HepG2 (cell line): ENCODE data around the gene TANGO6. TPM values are rescaled to one million over a fixed set of nuclear protein-coding genes. Genes with fewer than 3 reads are reported as not detected.

Experiments used
- ATAD3A ChIP-seq: sonication (generic); formaldehyde crosslinking; IDR thresholded peaks from 2 replicates; pipeline ENCODE4 v1.4.0; 2020; ENCODE audit warnings: missing genetic modification reagents
- DPF2 ChIP-seq: sonication (generic); formaldehyde crosslinking; IDR thresholded peaks from 2 replicates; pipeline ENCODE4 v1.4.0; 2020; ENCODE audit warnings: mild to moderate bottlenecking, low read depth, missing genetic modification reagents, borderline replicate concordance
- ELF1 ChIP-seq: sonication (generic); formaldehyde crosslinking; IDR thresholded peaks from 2 replicates; pipeline ENCODE4 v1.4.0; 2020; ENCODE audit warnings: missing genetic modification reagents
- ETV5 ChIP-seq: IDR thresholded peaks from 2 replicates; pipeline ENCODE4 v1.6.1; 2018; ENCODE audit warnings: missing biosample characterization, missing genetic modification reagents, inconsistent platforms, borderline replicate concordance
- FOXM1 ChIP-seq: sonication (generic); formaldehyde crosslinking; IDR thresholded peaks from 2 replicates; pipeline ENCODE4 v1.5.0; 2020; ENCODE audit warnings: missing genetic modification reagents
- GFI1 ChIP-seq: sonication (generic); formaldehyde crosslinking; IDR thresholded peaks from 2 replicates; pipeline ENCODE4 v1.5.0; 2020; ENCODE audit warnings: missing genetic modification reagents, mild to moderate bottlenecking, borderline replicate concordance
- HCFC1 ChIP-seq: fragments of 150-350 bp; IDR thresholded peaks from 2 replicates; pipeline ENCODE4 v1.6.1; 2014; ENCODE audit warnings: low read depth, low read length
- JDP2 ChIP-seq: sonication (generic); formaldehyde crosslinking; IDR thresholded peaks from 2 replicates; pipeline ENCODE4 v1.8.1; 2022; ENCODE audit warnings: missing genetic modification reagents, borderline replicate concordance
- JUNB ChIP-seq: sonication (generic); formaldehyde crosslinking; IDR thresholded peaks from 2 replicates; pipeline ENCODE4 v1.8.0; 2022; ENCODE audit warnings: missing genetic modification reagents, mild to moderate bottlenecking, borderline replicate concordance
- MED8 ChIP-seq: sonication (generic); formaldehyde crosslinking; IDR thresholded peaks from 2 replicates; pipeline ENCODE4 v1.8.1; 2023; ENCODE audit warnings: mild to moderate bottlenecking, missing genetic modification reagents; ENCODE audit not compliant: insufficient replicate concordance
- NFIB ChIP-seq: sonication (generic); formaldehyde crosslinking; IDR thresholded peaks from 2 replicates; pipeline ENCODE4 v1.9.0; 2021; ENCODE audit warnings: missing genetic modification reagents, mild to moderate bottlenecking, borderline replicate concordance
- PPARG ChIP-seq: conservative IDR thresholded peaks from 2 replicates; pipeline ENCODE4 v1.6.1; 2016; ENCODE audit warnings: missing biosample characterization, missing genetic modification reagents
- RARG ChIP-seq: sonication (generic); formaldehyde crosslinking; IDR thresholded peaks from 2 replicates; pipeline ENCODE4 v1.4.0; 2020; ENCODE audit warnings: low read depth, mild to moderate bottlenecking, missing genetic modification reagents
- RBAK ChIP-seq: sonication (generic); formaldehyde crosslinking; IDR thresholded peaks from 2 replicates; pipeline ENCODE4 v1.5.1; 2020; ENCODE audit warnings: mild to moderate bottlenecking, missing genetic modification reagents
- RXRB ChIP-seq: IDR thresholded peaks from 2 replicates; pipeline ENCODE4 v1.6.1; 2016; ENCODE audit warnings: borderline replicate concordance, missing genetic modification reagents, missing compliant biosample characterization
- SNRNP70 ChIP-seq: fragments of 200-400 bp; formaldehyde crosslinking; IDR thresholded peaks from 2 replicates; pipeline ENCODE4 v1.6.1; 2017; ENCODE audit warnings: mild to moderate bottlenecking, low read depth, low read length, moderate library complexity
- SRY ChIP-seq: sonication (generic); formaldehyde crosslinking; IDR thresholded peaks from 2 replicates; pipeline ENCODE4 v1.8.0; 2022; ENCODE audit warnings: mild to moderate bottlenecking, missing genetic modification reagents
- TAF1 ChIP-seq: sonication (generic); formaldehyde crosslinking; IDR thresholded peaks from 2 replicates; pipeline ENCODE4 v1.4.0; 2020; ENCODE audit warnings: missing genetic modification reagents
- ZBTB21 ChIP-seq: sonication (generic); formaldehyde crosslinking; IDR thresholded peaks from 2 replicates; pipeline ENCODE4 v1.4.0; 2020; ENCODE audit warnings: missing genetic modification reagents
- ZNF354B ChIP-seq: sonication (generic); formaldehyde crosslinking; IDR thresholded peaks from 2 replicates; pipeline ENCODE4 v1.8.0; 2022; ENCODE audit warnings: mild to moderate bottlenecking, missing genetic modification reagents
- ZNF749 ChIP-seq: sonication (generic); formaldehyde crosslinking; IDR thresholded peaks from 2 replicates; pipeline ENCODE4 v1.8.0; 2022; ENCODE audit warnings: mild to moderate bottlenecking, missing genetic modification reagents, moderate library complexity, borderline replicate concordance
- ZNF792 ChIP-seq: IDR thresholded peaks from 2 replicates; pipeline ENCODE4 v1.6.1; 2016
- ZNF816 ChIP-seq: sonication (generic); formaldehyde crosslinking; IDR thresholded peaks from 2 replicates; pipeline ENCODE4 v1.8.0; 2022; ENCODE audit warnings: missing genetic modification reagents, mild to moderate bottlenecking, borderline replicate concordance
- ZSCAN12 ChIP-seq: sonication (generic); formaldehyde crosslinking; IDR thresholded peaks from 2 replicates; pipeline ENCODE4 v1.9.0; 2021; ENCODE audit warnings: mild to moderate bottlenecking, missing genetic modification reagents
- polyA plus RNA-seq, 8 experiments: library from polyadenylated mRNA; depleted of rRNA in 3 of 8; stranded (reverse) in 7 of 8; unstranded in 1 of 8; fragments of >200 nt; fragmentation: Illumina TruSeq in 4 of 8; extraction: Trizol in 4 of 8; gene quantifications; 2 replicates each; pipeline versions ENCODE4 v1.2.1 to v1.2.3, GENCODE V29; 2011 to 2016; ENCODE audit warnings: low read depth in 4 of 8, missing spikeins in 1 of 8, mixed read lengths in 1 of 8; ENCODE audit not compliant: insufficient read depth in 1 of 8
- total RNA-seq, 5 experiments: library from RNA; depleted of rRNA; stranded (reverse); fragments of >200 nt; fragmentation: Illumina TruSeq; extraction: Trizol; gene quantifications; 2 replicates each; pipeline ENCODE4 v1.2.3, GENCODE V29; 2016; ENCODE audit warnings: low read depth in 1 of 5
- TF ChIP-seq, protein P1 (sequence below): sonication (generic); formaldehyde crosslinking; IDR thresholded peaks from 2 replicates; pipeline ENCODE4 v1.5.0; 2020; ENCODE audit warnings: mild to moderate bottlenecking, missing genetic modification reagents, moderate library complexity
- TF ChIP-seq, protein P2 (sequence below): sonication (generic); formaldehyde crosslinking; IDR thresholded peaks from 2 replicates; pipeline ENCODE4 v1.5.0; 2020; ENCODE audit warnings: mild to moderate bottlenecking, missing genetic modification reagents
- TF ChIP-seq, protein P3 (sequence below): sonication (generic); formaldehyde crosslinking; IDR thresholded peaks from 2 replicates; pipeline ENCODE4 v1.8.1; 2023; ENCODE audit warnings: mild to moderate bottlenecking, moderate library complexity, missing genetic modification reagents
- TF ChIP-seq, protein P4 (sequence below): sonication (generic); formaldehyde crosslinking; IDR thresholded peaks from 2 replicates; pipeline ENCODE4 v1.4.0; 2020; ENCODE audit warnings: missing genetic modification reagents

Gene TANGO6
- total and polyA plus RNA-seq, 2 of the 13 experiments (the other 11 are each of a cell fraction or from before 2014, with no cell fraction given) = 7.2 to 13.3 TPM

DNA sequence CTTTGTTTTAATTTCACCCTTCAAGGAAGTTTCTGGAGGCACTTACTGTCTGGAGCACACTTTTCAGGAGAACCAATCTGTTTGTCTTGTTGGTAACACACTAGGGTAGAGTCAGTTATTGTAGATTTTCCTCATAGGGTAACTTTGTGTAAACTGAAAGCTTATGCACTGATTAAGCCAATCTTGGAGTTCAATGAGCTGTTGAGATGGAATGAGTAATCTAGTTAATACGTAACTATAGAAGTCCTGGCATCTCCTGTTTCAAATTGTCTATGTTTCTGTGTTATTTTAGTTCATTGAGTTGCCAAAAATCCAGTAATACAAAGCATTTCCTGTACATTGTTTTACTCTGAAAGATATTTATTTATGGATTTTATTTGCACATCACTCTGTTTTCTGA, 150.6 kb downstream of the TANGO6 start (continued):
- TF ChIP-seq JUNB (CRISPR knock-in tag) = no peak
- no peak for TF ChIP-seq ELF1 (CRISPR knock-in tag)
- TF ChIP-seq MED8 (CRISPR knock-in tag) = no peak
- peak; percentile 55; the same call in 1 of the 2 replicates for TF ChIP-seq PPARG (CRISPR knock-in tag)
- TF ChIP-seq TAF1 (CRISPR knock-in tag) = no peak
- no peak for TF ChIP-seq HCFC1
- 0 out of 2 replicates have a peak, but pooled peaks have one; percentile 31 for TF ChIP-seq RXRB
- peak; percentile 55; the same call in 1 of the 2 replicates for TF ChIP-seq GFI1 (CRISPR knock-in tag)
- no peak for TF ChIP-seq ZSCAN12 (CRISPR knock-in tag)
- no peak for TF ChIP-seq RARG (CRISPR knock-in tag)
- TF ChIP-seq DPF2 (CRISPR knock-in tag) = no peak
- TF ChIP-seq, protein P1, sequence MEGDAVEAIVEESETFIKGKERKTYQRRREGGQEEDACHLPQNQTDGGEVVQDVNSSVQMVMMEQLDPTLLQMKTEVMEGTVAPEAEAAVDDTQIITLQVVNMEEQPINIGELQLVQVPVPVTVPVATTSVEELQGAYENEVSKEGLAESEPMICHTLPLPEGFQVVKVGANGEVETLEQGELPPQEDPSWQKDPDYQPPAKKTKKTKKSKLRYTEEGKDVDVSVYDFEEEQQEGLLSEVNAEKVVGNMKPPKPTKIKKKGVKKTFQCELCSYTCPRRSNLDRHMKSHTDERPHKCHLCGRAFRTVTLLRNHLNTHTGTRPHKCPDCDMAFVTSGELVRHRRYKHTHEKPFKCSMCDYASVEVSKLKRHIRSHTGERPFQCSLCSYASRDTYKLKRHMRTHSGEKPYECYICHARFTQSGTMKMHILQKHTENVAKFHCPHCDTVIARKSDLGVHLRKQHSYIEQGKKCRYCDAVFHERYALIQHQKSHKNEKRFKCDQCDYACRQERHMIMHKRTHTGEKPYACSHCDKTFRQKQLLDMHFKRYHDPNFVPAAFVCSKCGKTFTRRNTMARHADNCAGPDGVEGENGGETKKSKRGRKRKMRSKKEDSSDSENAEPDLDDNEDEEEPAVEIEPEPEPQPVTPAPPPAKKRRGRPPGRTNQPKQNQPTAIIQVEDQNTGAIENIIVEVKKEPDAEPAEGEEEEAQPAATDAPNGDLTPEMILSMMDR (CRISPR knock-in tag) = no peak
- TF ChIP-seq, protein P2, sequence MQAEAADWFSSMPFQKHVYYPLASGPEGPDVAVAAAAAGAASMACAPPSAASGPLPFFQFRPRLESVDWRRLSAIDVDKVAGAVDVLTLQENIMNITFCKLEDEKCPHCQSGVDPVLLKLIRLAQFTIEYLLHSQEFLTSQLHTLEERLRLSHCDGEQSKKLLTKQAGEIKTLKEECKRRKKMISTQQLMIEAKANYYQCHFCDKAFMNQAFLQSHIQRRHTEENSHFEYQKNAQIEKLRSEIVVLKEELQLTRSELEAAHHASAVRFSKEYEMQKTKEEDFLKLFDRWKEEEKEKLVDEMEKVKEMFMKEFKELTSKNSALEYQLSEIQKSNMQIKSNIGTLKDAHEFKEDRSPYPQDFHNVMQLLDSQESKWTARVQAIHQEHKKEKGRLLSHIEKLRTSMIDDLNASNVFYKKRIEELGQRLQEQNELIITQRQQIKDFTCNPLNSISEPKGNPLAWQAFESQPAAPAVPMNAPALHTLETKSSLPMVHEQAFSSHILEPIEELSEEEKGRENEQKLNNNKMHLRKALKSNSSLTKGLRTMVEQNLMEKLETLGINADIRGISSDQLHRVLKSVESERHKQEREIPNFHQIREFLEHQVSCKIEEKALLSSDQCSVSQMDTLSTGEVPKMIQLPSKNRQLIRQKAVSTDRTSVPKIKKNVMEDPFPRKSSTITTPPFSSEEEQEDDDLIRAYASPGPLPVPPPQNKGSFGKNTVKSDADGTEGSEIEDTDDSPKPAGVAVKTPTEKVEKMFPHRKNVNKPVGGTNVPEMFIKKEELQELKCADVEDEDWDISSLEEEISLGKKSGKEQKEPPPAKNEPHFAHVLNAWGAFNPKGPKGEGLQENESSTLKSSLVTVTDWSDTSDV = no peak
- no peak for TF ChIP-seq NFIB (CRISPR knock-in tag)
- TF ChIP-seq ATAD3A (CRISPR knock-in tag) = no peak
- TF ChIP-seq SNRNP70 = no peak
- no peak for TF ChIP-seq JDP2 (CRISPR knock-in tag)
- TF ChIP-seq SRY (CRISPR knock-in tag) = no peak
- TF ChIP-seq, protein P3, sequence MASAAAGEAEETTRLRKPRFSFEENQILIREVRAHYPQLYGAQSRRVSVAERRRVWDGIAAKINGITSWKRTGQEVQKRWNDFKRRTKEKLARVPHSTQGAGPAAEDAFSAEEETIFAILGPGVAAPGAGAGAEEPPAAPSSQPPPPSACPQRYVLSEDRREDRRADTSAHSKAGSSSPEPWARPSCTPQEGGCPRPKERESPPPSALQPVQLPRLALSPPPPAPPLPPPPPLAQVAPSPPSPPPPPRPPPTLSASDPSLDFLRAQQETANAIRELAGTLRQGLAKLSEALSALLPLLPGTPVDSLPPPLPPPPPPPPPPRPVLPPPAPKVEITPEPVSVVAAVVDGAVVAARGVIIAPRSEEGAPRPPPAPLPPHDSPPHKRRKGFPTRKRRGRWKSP = no peak
- TF ChIP-seq FOXM1 (CRISPR knock-in tag) = no peak
- TF ChIP-seq ZNF749 (CRISPR knock-in tag) = no peak
- TF ChIP-seq ETV5 (CRISPR knock-in tag) = no peak
- no peak for TF ChIP-seq RBAK (CRISPR knock-in tag)
- TF ChIP-seq, protein P4, sequence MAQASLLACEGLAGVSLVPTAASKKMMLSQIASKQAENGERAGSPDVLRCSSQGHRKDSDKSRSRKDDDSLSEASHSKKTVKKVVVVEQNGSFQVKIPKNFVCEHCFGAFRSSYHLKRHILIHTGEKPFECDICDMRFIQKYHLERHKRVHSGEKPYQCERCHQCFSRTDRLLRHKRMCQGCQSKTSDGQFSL (CRISPR knock-in tag) = no peak
- TF ChIP-seq ZNF816 (CRISPR knock-in tag) = 0 out of 2 replicates have a peak, but pooled peaks have one; percentile 28
- TF ChIP-seq ZNF792 (CRISPR knock-in tag) = 0 out of 2 replicates have a peak, but pooled peaks have one; percentile 47
- TF ChIP-seq ZNF354B (CRISPR knock-in tag) = no peak
- TF ChIP-seq ZBTB21 = no peak
